Osteoblast (primary cell): Measurements from ENCODE around the gene ADK. TPM values are rescaled to one million over a fixed set of nuclear protein-coding genes. Genes with fewer than 3 reads are reported as not detected.
A peak's percentile ranks its signal among the peaks of the same experiment; 100 is the strongest.

ENCODE experiments used
- DNase-seq: peaks from one replicate; pipeline ENCODE4 v3.0.0; 2011; ENCODE audit warnings: low spot score, mixed read lengths; ENCODE audit not compliant: insufficient read length; ENCODE audit errors: missing footprints
- H2AFZ ChIP-seq: 2 replicates; pipeline ENCODE4 v1.6.0; 2011; ENCODE audit warnings: mild to moderate bottlenecking, low read length
- H3K27ac ChIP-seq: 2 replicates; pipeline ENCODE4 v1.5.1; 2011; ENCODE audit warnings: mild to moderate bottlenecking, low read depth, low read length, moderate library complexity
- H3K27me3 ChIP-seq: 2 replicates; pipeline ENCODE4 v1.6.0; 2012; ENCODE audit warnings: mild to moderate bottlenecking, control low read depth, inconsistent platforms, low read length, moderate library complexity; ENCODE audit not compliant: insufficient read depth
- H3K36me3 ChIP-seq: 2 replicates; pipeline ENCODE4 v1.5.1; 2011; ENCODE audit warnings: mild to moderate bottlenecking, low read length, control low read depth, moderate library complexity; ENCODE audit not compliant: insufficient read depth
- H3K4me1 ChIP-seq: 2 replicates; pipeline ENCODE4 v1.5.1; 2011; ENCODE audit warnings: mild to moderate bottlenecking, low read length, control low read depth, moderate library complexity; ENCODE audit not compliant: insufficient read depth
- H3K4me2 ChIP-seq: 2 replicates; pipeline ENCODE4 v1.6.0; 2011; ENCODE audit warnings: mild to moderate bottlenecking, low read length; ENCODE audit not compliant: insufficient read depth
- H3K4me3 ChIP-seq: fragments of 200-600 bp; sonication (generic); 3 replicates; pipeline ENCODE4 v1.5.1; 2012; ENCODE audit warnings: mild to moderate bottlenecking, low read length, inconsistent platforms; ENCODE audit not compliant: insufficient read depth
- H3K79me2 ChIP-seq: 2 replicates; pipeline ENCODE4 v1.6.0; 2012; ENCODE audit warnings: mild to moderate bottlenecking, low read length, control low read depth, inconsistent platforms; ENCODE audit not compliant: insufficient read depth
- H3K9me3 ChIP-seq: 2 replicates; pipeline ENCODE4 v1.5.1; 2011; ENCODE audit warnings: low read depth, low read length, control low read depth
- H4K20me1 ChIP-seq: 2 replicates; pipeline ENCODE4 v1.6.0; 2012; ENCODE audit warnings: mild to moderate bottlenecking, low read length, control low read depth; ENCODE audit not compliant: insufficient read depth
- CTCF ChIP-seq: IDR thresholded peaks from 2 replicates; pipeline ENCODE4 v1.5.1; 2011; ENCODE audit warnings: mild to moderate bottlenecking, low read depth, low read length, moderate library complexity; ENCODE audit errors: extremely low read depth
- total RNA-seq: library from RNA; depleted of rRNA; stranded (reverse); fragments of >200 nt; gene quantifications from 2 replicates; pipeline ENCODE4 v1.2.3, GENCODE V29; 2012

ADK gene
- total RNA-seq, 1 donor, result 34.0 TPM

GRCh38 chr10:74234569-74234968 is 83.5 kb downstream of the ADK start:
- no peaks in the 10 kb centered on the region for H3K36me3 ChIP-seq
- no peak overlapping the region for H3K4me3 ChIP-seq
- H3K9me3 ChIP-seq, result no peaks in the 10 kb centered on the region
- peaks cover 8% of the 10 kb centered on the region for H3K4me1 ChIP-seq
- H3K4me2 ChIP-seq, result no peak overlapping the region
- no peak for DNase-seq
- no peak overlapping the region for H2AFZ ChIP-seq
- no peak overlapping the region for H3K27ac ChIP-seq
- peaks cover 16% of the 10 kb centered on the region for H3K79me2 ChIP-seq
- TF ChIP-seq CTCF, result peak; percentile 54
- no peaks in the 10 kb centered on the region for H4K20me1 ChIP-seq
- no peaks in the 10 kb centered on the region for H3K27me3 ChIP-seq

GRCh38 chr10:74238031-74238431 is 87.0 kb downstream of the ADK start:
- Histone ChIP-seq H2AFZ (no peak overlapping the region), H3K4me1 (peaks cover 5% of the 10 kb centered on the region), H3K4me3 (no peak overlapping the region), H3K27ac (no peak overlapping the region), H4K20me1 (no peaks in the 10 kb centered on the region), H3K79me2 (peaks cover 20% of the 10 kb centered on the region), H3K36me3 (no peaks in the 10 kb centered on the region), H3K4me2 (no peak overlapping the region), H3K9me3 (no peaks in the 10 kb centered on the region), H3K27me3 (no peaks in the 10 kb centered on the region)
- no peak for DNase-seq
- no peak for TF ChIP-seq CTCF

GRCh38 chr10:74238516-74238915 is 87.5 kb downstream of the ADK start:
- no peak overlapping the region for H3K4me3 ChIP-seq
- H3K4me2 ChIP-seq, result no peak overlapping the region
- no peak overlapping the region for H3K27ac ChIP-seq
- DNase-seq, result no peak
- H3K4me1 ChIP-seq, result peaks cover 5% of the 10 kb centered on the region
- no peak for TF ChIP-seq CTCF
- no peaks in the 10 kb centered on the region for H4K20me1 ChIP-seq
- no peaks in the 10 kb centered on the region for H3K27me3 ChIP-seq
- H3K36me3 ChIP-seq, result peaks cover 2% of the 10 kb centered on the region
- H3K79me2 ChIP-seq, result peaks cover 20% of the 10 kb centered on the region
- no peaks in the 10 kb centered on the region for H3K9me3 ChIP-seq
- no peak overlapping the region for H2AFZ ChIP-seq

- Histone ChIP-seq H3K4me2 (no peak overlapping the region), H3K27ac (no peak overlapping the region), H3K36me3 (peaks cover 5% of the 10 kb centered on the region), H3K9me3 (no peaks in the 10 kb centered on the region), H3K27me3 (no peaks in the 10 kb centered on the region), H4K20me1 (no peaks in the 10 kb centered on the region), H3K4me3 (no peak overlapping the region), H3K79me2 (peaks cover 12% of the 10 kb centered on the region), H3K4me1 (no peaks in the 10 kb centered on the region), H2AFZ (no peak overlapping the region)
- TF ChIP-seq CTCF, result no peak
- no peak for DNase-seq
Measured at GRCh38 chr10:74243067-74243466, 92.0 kb downstream of the ADK start.
